OCI-LY1 (cell line): ENCODE data around the gene RIPK4.

Experiments used
- EZH2 ChIP-seq: fragments of 200-600 bp; sonication (generic), shearing (Covaris generic); IDR thresholded peaks from 2 replicates; pipeline ENCODE4 v1.8.0; 2017; ENCODE audit warnings: borderline replicate concordance, mixed run types, mild to moderate bottlenecking, antibody characterized with exemption, low read length, moderate library complexity, mixed read lengths
- TF ChIP-seq, protein P1 (sequence below): fragments of 200-600 bp; sonication (generic), shearing (Covaris generic); IDR thresholded peaks from 2 replicates; pipeline ENCODE4 v1.5.1; 2017; ENCODE audit warnings: mild to moderate bottlenecking, antibody characterized with exemption, low read length, moderate library complexity, mixed read lengths

DNA sequence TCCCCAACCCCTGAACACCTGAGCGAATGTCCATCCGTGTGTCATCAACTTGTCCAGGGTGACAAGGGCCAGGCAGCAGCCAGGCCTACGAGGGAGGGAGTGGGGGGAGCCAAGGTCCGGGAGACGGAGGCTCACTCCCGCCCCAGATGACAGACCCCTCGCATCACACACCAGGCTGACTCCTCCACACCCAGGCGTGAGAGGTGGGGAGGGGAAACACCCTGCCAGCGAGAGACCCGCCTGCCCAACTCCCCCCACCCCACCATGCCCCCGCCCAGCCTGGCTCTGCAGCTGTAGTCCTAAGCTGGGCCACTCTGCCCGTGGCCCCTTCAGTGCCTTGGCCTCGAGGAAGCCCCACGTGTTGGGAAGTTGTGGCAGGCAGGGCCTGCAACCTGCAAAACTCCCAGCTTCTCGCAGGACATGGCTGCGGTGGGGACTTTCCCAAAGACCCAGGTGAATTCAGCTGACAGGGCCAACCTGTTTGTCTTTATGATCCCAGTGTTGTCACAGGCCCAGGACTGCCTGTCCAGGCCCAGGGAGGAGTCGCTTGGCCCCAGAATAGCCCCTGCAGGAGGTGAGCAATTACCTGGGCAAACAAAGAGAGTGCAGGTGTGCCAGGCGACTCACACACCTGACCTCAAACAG, 62.9 kb downstream of the RIPK4 start:
- TF ChIP-seq, protein P1, sequence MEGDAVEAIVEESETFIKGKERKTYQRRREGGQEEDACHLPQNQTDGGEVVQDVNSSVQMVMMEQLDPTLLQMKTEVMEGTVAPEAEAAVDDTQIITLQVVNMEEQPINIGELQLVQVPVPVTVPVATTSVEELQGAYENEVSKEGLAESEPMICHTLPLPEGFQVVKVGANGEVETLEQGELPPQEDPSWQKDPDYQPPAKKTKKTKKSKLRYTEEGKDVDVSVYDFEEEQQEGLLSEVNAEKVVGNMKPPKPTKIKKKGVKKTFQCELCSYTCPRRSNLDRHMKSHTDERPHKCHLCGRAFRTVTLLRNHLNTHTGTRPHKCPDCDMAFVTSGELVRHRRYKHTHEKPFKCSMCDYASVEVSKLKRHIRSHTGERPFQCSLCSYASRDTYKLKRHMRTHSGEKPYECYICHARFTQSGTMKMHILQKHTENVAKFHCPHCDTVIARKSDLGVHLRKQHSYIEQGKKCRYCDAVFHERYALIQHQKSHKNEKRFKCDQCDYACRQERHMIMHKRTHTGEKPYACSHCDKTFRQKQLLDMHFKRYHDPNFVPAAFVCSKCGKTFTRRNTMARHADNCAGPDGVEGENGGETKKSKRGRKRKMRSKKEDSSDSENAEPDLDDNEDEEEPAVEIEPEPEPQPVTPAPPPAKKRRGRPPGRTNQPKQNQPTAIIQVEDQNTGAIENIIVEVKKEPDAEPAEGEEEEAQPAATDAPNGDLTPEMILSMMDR, result no peak
- TF ChIP-seq EZH2, result no peak
